Nephron progenitor cell (in vitro differentiated cells): ENCODE measurements around the gene GID8.

Experiments used
- DNase-seq: peaks from one replicate; pipeline ENCODE4 v3.0.0; 2021
- H3K27ac Mint-ChIP-seq: 2 replicates; pipeline ENCODE4 v1.8.0; 2021; ENCODE audit warnings: mild to moderate bottlenecking, moderate library complexity, mixed read lengths
- H3K27me3 Mint-ChIP-seq: 2 replicates; pipeline ENCODE4 v1.8.0; 2021; ENCODE audit warnings: mild to moderate bottlenecking, low read depth, mixed read lengths; ENCODE audit not compliant: poor library complexity
- H3K36me3 Mint-ChIP-seq: 2 replicates; pipeline ENCODE4 v1.8.0; 2021; ENCODE audit warnings: low read depth, mixed read lengths
- H3K4me1 Mint-ChIP-seq: 2 replicates; pipeline ENCODE4 v1.8.0; 2021; ENCODE audit warnings: mixed read lengths
- H3K4me3 Mint-ChIP-seq: 2 replicates; pipeline ENCODE4 v1.8.0; 2021; ENCODE audit warnings: mild to moderate bottlenecking, moderate library complexity, mixed read lengths
- H3K9me3 Mint-ChIP-seq: 2 replicates; pipeline ENCODE4 v1.8.0; 2021; ENCODE audit warnings: mild to moderate bottlenecking, moderate library complexity, mixed read lengths
- CTCF ChIP-seq: fragments of 200-600 bp; sonication (generic); IDR thresholded peaks from 2 replicates; pipeline ENCODE4 v1.5.0; 2021; ENCODE audit warnings: antibody characterized with exemption

GID8 gene

GRCh38 chr20:62906647-62907375, 31.1 kb upstream of the GID8 start:
- H3K27me3 Mint-ChIP-seq, result no peaks in the 10 kb centered on the region
- peaks cover 82% of the 10 kb centered on the region for H3K36me3 Mint-ChIP-seq
- H3K27ac Mint-ChIP-seq, result no peak overlapping the region
- no peak for DNase-seq
- H3K9me3 Mint-ChIP-seq, result no peaks in the 10 kb centered on the region
- no peaks in the 10 kb centered on the region for H3K4me1 Mint-ChIP-seq
- TF ChIP-seq CTCF, result no peak
- no peak overlapping the region for H3K4me3 Mint-ChIP-seq

GRCh38 chr20:62907384-62908317, 30.3 kb upstream of the GID8 start:
- Mint-ChIP-seq H3K36me3 (peaks cover 78% of the 10 kb centered on the region), H3K27ac (no peak overlapping the region), H3K9me3 (no peaks in the 10 kb centered on the region), H3K4me1 (no peaks in the 10 kb centered on the region), H3K4me3 (no peak overlapping the region), H3K27me3 (no peaks in the 10 kb centered on the region)
- peak; percentile 60 for TF ChIP-seq CTCF
- peak; percentile 44 for DNase-seq

DNA sequence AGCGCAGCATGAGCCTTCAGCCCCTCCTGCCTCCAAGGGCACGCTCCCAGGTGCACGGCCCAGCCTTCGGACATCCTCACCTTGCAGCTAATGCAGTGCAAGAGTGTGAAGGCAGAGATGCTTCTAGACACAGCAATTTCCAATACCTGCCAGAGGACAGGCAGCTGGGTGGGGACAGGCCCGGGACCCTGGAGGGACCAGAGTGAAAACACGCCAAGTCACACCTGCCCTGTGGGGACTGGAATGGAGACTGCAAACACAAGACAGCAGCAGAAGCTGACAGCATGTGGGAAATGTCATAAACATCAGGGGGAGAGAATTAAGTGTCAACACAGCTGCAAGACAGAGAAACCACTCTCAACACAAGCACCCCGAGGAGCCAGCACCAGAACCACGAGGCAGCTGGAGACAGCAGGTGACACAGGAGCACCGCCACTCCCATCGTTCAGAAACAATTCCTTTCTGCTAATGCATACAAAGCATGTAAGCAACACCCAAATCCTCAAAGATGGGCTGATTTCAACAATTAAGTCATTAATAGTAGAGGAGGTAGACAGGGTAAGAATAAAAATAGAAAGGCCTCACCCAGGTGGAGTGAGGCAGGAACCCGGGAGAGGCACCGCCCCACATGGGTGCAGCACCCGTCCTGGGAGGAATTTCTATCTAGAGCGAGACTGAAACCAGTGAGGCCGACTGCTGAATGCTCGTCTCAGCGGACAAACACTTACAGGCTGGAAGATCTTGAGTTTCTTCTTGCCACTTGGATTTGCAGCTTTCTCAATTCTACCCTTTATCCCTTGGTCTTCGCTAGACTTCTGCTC, 28.8 kb upstream of the GID8 start:
- no peak for DNase-seq
- Mint-ChIP-seq H3K27me3 (no peaks in the 10 kb centered on the region), H3K9me3 (no peaks in the 10 kb centered on the region), H3K4me3 (no peak overlapping the region), H3K4me1 (peaks cover 10% of the 10 kb centered on the region), H3K36me3 (peaks cover 76% of the 10 kb centered on the region), H3K27ac (no peak overlapping the region)
- no peak for TF ChIP-seq CTCF

DNA sequence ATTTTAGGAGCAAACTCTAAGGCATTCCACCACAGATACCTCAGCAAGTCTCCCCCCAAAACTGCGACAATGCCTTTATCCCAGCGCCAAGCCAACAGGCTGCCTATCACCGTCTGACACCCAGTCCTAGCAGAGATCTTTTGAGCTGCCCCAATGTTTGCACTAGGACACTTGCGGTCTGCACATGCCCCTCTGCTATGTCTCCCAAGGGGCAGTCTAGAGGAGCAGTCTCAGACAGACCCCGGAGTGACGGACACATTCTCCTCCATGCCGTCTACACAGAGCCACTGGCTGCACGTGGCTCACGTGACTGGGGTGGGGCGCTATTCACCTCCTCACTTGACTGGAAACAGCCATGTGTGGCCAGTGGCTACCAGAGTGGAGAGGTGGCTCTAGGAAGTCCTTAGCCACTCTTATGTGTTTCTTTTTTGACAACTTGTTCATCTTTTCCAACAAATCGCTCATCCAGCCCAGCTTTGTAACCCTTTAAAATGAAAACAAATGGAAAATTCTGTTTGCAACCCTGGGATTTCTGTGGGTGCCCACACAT, 27.7 kb upstream of the GID8 start:
- no peak overlapping the region for H3K27ac Mint-ChIP-seq
- H3K4me3 Mint-ChIP-seq, result no peak overlapping the region
- no peak for TF ChIP-seq CTCF
- H3K36me3 Mint-ChIP-seq, result peaks cover 67% of the 10 kb centered on the region
- no peak for DNase-seq
- no peaks in the 10 kb centered on the region for H3K9me3 Mint-ChIP-seq
- peaks cover 21% of the 10 kb centered on the region for H3K4me1 Mint-ChIP-seq
- H3K27me3 Mint-ChIP-seq, result no peaks in the 10 kb centered on the region

DNA sequence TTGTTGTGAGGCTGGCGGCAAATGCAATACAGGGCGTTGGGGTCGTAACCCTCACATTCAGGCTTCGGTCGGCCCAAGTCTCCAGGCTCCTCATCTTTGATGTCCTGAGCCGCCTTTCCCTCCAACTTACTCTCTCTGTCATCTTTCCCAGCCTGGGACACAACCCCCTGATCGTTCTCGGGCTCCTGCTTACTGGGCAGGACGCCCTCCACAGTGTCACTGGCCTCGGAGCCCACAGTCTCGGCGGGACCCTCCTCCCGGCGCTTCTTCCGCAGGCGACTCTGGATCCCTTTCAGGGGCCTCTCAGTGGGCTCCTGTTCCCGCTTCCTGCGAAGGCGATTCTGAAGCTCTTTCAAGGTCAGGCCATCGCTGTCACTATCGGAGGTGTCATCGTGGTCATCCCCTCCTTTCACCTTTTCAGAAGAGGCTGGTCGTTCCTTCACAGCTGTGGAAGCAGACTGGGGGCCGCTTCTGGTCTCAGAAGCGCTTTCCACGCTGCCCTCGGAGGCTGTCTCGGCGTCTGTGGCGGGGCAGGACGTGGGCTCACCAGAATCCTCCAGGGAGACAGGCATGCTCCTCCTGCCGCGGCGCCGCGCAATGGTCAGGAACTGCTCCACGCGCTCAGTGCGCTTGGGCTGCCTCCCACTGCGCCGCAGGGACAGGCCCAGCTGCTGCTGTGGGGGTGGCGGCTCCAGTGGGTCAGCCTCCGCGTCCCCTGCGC, 27.0 kb upstream of the GID8 start:
- no peak overlapping the region for H3K4me3 Mint-ChIP-seq
- no peak for TF ChIP-seq CTCF
- H3K36me3 Mint-ChIP-seq, result peaks cover 60% of the 10 kb centered on the region
- no peaks in the 10 kb centered on the region for H3K27me3 Mint-ChIP-seq
- peaks cover 28% of the 10 kb centered on the region for H3K4me1 Mint-ChIP-seq
- H3K27ac Mint-ChIP-seq, result peak overlapping the region; percentile 77
- no peaks in the 10 kb centered on the region for H3K9me3 Mint-ChIP-seq
- no peak for DNase-seq
